ENCODE data around the gene BAIAP2L2. TPM values are rescaled to one million over a fixed set of nuclear protein-coding genes. Genes with fewer than 3 reads are reported as not detected.

The BAIAP2L2 gene
- total RNA-seq, 1 donor from 2014 or later, result 0.54 TPM

GRCh38 chr22:38086001-38086845, 24.3 kb downstream of the BAIAP2L2 start:
- Histone ChIP-seq H3K4me3 (ENCODE audit: insufficient read depth, low read depth, low read length) (no peak overlapping the region), H3K27ac (ENCODE audit: low read depth, low read length) (no peak overlapping the region), H3K4me1 (ENCODE audit: insufficient read depth, low read length) (peaks cover 4% of the 10 kb centered on the region), H3K9me3 (ENCODE audit: insufficient read depth, low read depth, low read length) (no peaks in the 10 kb centered on the region), H3K9ac (ENCODE audit: low read length) (no peak overlapping the region), H2AFZ (ENCODE audit: low read depth, low read length) (no peak overlapping the region), H3K27me3 (ENCODE audit: insufficient read depth, low read length) (peaks cover 14% of the 10 kb centered on the region), H3K4me2 (ENCODE audit: low read length) (no peak overlapping the region), H3K79me2 (ENCODE audit: insufficient read depth, low read length) (no peaks in the 10 kb centered on the region), H3K36me3 (ENCODE audit: insufficient read depth, low read length) (no peaks in the 10 kb centered on the region), H4K20me1 (ENCODE audit: insufficient read depth, low read length) (no peaks in the 10 kb centered on the region)
- TF ChIP-seq CTCF (IDR thresholded peaks at IDR 0.05; ENCODE audit: insufficient read depth, low read depth, low read length), result no peak
- TF ChIP-seq EZH2 (IDR thresholded peaks at IDR 0.05; ENCODE audit: insufficient read depth, low read length), result no peak
- H3K27ac Mint-ChIP-seq (ENCODE audit: unreplicated experiment), result no peak overlapping the region
- H3K36me3 Mint-ChIP-seq (ENCODE audit: low read depth, unreplicated experiment), result peaks cover 6% of the 10 kb centered on the region
- no peak for FAIRE-seq
- H3K27me3 Mint-ChIP-seq (ENCODE audit: low read depth, unreplicated experiment), result peaks cover 7% of the 10 kb centered on the region
- no peak overlapping the region for H3K4me3 Mint-ChIP-seq (ENCODE audit: unreplicated experiment)
- no peak for DNase-seq (ENCODE audit: low read depth)
- no peaks in the 10 kb centered on the region for H3K4me1 Mint-ChIP-seq (ENCODE audit: low read depth, unreplicated experiment)
- H3K9me3 Mint-ChIP-seq (ENCODE audit: unreplicated experiment), result no peaks in the 10 kb centered on the region

- H3K9me3 ChIP-seq (ENCODE audit: insufficient read depth, low read depth, low read length), result no peaks in the 10 kb centered on the region
- H3K27ac Mint-ChIP-seq (ENCODE audit: unreplicated experiment), result no peak overlapping the region
- H3K9ac ChIP-seq (ENCODE audit: low read length), result no peak overlapping the region
- H3K27me3 Mint-ChIP-seq (ENCODE audit: low read depth, unreplicated experiment), result peaks cover 7% of the 10 kb centered on the region
- no peaks in the 10 kb centered on the region for H3K36me3 ChIP-seq (ENCODE audit: insufficient read depth, low read length)
- TF ChIP-seq EZH2 (IDR thresholded peaks at IDR 0.05; ENCODE audit: insufficient read depth, low read length), result no peak
- no peak overlapping the region for H3K27ac ChIP-seq (ENCODE audit: low read depth, low read length)
- H3K36me3 Mint-ChIP-seq (ENCODE audit: low read depth, unreplicated experiment), result peaks cover 6% of the 10 kb centered on the region
- no peaks in the 10 kb centered on the region for H3K79me2 ChIP-seq (ENCODE audit: insufficient read depth, low read length)
- no peak for FAIRE-seq
- H2AFZ ChIP-seq (ENCODE audit: low read depth, low read length), result no peak overlapping the region
- peaks cover 4% of the 10 kb centered on the region for H3K4me1 ChIP-seq (ENCODE audit: insufficient read depth, low read length)
- H3K4me1 Mint-ChIP-seq (ENCODE audit: low read depth, unreplicated experiment), result no peaks in the 10 kb centered on the region
- no peak for DNase-seq (ENCODE audit: low read depth)
- H3K27me3 ChIP-seq (ENCODE audit: insufficient read depth, low read length), result peaks cover 14% of the 10 kb centered on the region
- H3K4me2 ChIP-seq (ENCODE audit: low read length), result no peak overlapping the region
- H3K4me3 Mint-ChIP-seq (ENCODE audit: unreplicated experiment), result no peak overlapping the region
- no peaks in the 10 kb centered on the region for H4K20me1 ChIP-seq (ENCODE audit: insufficient read depth, low read length)
- no peak overlapping the region for H3K4me3 ChIP-seq (ENCODE audit: insufficient read depth, low read depth, low read length)
- H3K9me3 Mint-ChIP-seq (ENCODE audit: unreplicated experiment), result no peaks in the 10 kb centered on the region
Measured at GRCh38 chr22:38085501-38085900, 25.0 kb downstream of the BAIAP2L2 start.

- H3K36me3 ChIP-seq (ENCODE audit: insufficient read depth, low read length), result no peaks in the 10 kb centered on the region
- Mint-ChIP-seq H3K27me3 (ENCODE audit: low read depth, unreplicated experiment) (peaks cover 6% of the 10 kb centered on the region), H3K4me3 (ENCODE audit: unreplicated experiment) (no peak overlapping the region), H3K4me1 (ENCODE audit: low read depth, unreplicated experiment) (no peaks in the 10 kb centered on the region), H3K9me3 (ENCODE audit: unreplicated experiment) (no peaks in the 10 kb centered on the region), H3K27ac (ENCODE audit: unreplicated experiment) (no peak overlapping the region), H3K36me3 (ENCODE audit: low read depth, unreplicated experiment) (peaks cover 6% of the 10 kb centered on the region)
- H2AFZ ChIP-seq (ENCODE audit: low read depth, low read length), result no peak overlapping the region
- no peak overlapping the region for H3K4me3 ChIP-seq (ENCODE audit: insufficient read depth, low read depth, low read length)
- H3K27ac ChIP-seq (ENCODE audit: low read depth, low read length), result no peak overlapping the region
- FAIRE-seq (no peak), DNase-seq (ENCODE audit: low read depth) (no peak)
- no peak overlapping the region for H3K4me2 ChIP-seq (ENCODE audit: low read length)
- H3K4me1 ChIP-seq (ENCODE audit: insufficient read depth, low read length), result peaks cover 4% of the 10 kb centered on the region
- no peaks in the 10 kb centered on the region for H4K20me1 ChIP-seq (ENCODE audit: insufficient read depth, low read length)
- peaks cover 18% of the 10 kb centered on the region for H3K27me3 ChIP-seq (ENCODE audit: insufficient read depth, low read length)
- TF ChIP-seq CTCF (IDR thresholded peaks at IDR 0.05; ENCODE audit: insufficient read depth, low read depth, low read length) (no peak), EZH2 (IDR thresholded peaks at IDR 0.05; ENCODE audit: insufficient read depth, low read length) (no peak)
- no peak overlapping the region for H3K9ac ChIP-seq (ENCODE audit: low read length)
- no peaks in the 10 kb centered on the region for H3K9me3 ChIP-seq (ENCODE audit: insufficient read depth, low read depth, low read length)
- no peaks in the 10 kb centered on the region for H3K79me2 ChIP-seq (ENCODE audit: insufficient read depth, low read length)
Measured at GRCh38 chr22:38085056-38085455, 25.4 kb downstream of the BAIAP2L2 start.

All from astrocyte (in vitro differentiated cells and primary cell).